Subcutaneous abdominal adipose tissue (tissue), 5 donors: Measurements from ENCODE around the gene MAP6.

Experiments
- H3K27ac ChIP-seq: one replicate; pipeline ENCODE4 v1.7.0; 2013; ENCODE audit warnings: low read depth, mild to moderate bottlenecking, inconsistent platforms, low read length, moderate library complexity
- H3K27me3 ChIP-seq, 5 donors: one replicate each; pipeline ENCODE4 v1.7.0; 2013; ENCODE audit warnings: low read length in 5 of 5, inconsistent platforms in 1 of 5; ENCODE audit not compliant: control insufficient read depth in 5 of 5, insufficient read depth in 4 of 5
- H3K36me3 ChIP-seq, 5 donors: one replicate each; pipeline ENCODE4 v1.7.0; 2013; ENCODE audit warnings: low read length in 5 of 5; ENCODE audit not compliant: control insufficient read depth in 5 of 5, insufficient read depth in 5 of 5
- H3K4me1 ChIP-seq, 5 donors: one replicate each; pipeline ENCODE4 v1.7.0; 2013; ENCODE audit warnings: low read length in 5 of 5, mild to moderate bottlenecking in 3 of 5, moderate library complexity in 1 of 5; ENCODE audit not compliant: control insufficient read depth in 5 of 5, insufficient read depth in 5 of 5
- H3K4me3 ChIP-seq, 5 donors: one replicate each; pipeline ENCODE4 v1.7.0; 2013; ENCODE audit warnings: low read length in 5 of 5, low read depth in 1 of 5
- H3K9ac ChIP-seq, 5 donors: one replicate each; pipeline ENCODE4 v1.7.0; 2013; ENCODE audit warnings: low read length in 5 of 5, mild to moderate bottlenecking in 4 of 5, moderate library complexity in 3 of 5
- H3K9me3 ChIP-seq, 5 donors: one replicate each; pipeline ENCODE4 v1.7.0; 2013; ENCODE audit warnings: low read length in 5 of 5; ENCODE audit not compliant: control insufficient read depth in 5 of 5
- donor health status: healthy.
- donor health status: healthy.
- donor health status: healthy.
- donor health status: healthy.
- donor health status: healthy.

Gene MAP6

GRCh38 chr11:75633409-75634066 lies 35.3 kb downstream of the MAP6 start:
- H3K4me3 ChIP-seq: no peak overlapping the region
- no peak overlapping the region for H3K27ac ChIP-seq
- H3K36me3 ChIP-seq: no peaks in the 10 kb centered on the region
- H3K27me3 ChIP-seq: no peaks in the 10 kb centered on the region
- no peaks in the 10 kb centered on the region for H3K9me3 ChIP-seq
- H3K4me1 ChIP-seq: peaks cover 0 to 5% (median 0%) of the 10 kb centered on the region in 5 donors
- no peak overlapping the region for H3K9ac ChIP-seq

GRCh38 chr11:75632962-75633361 lies 35.9 kb downstream of the MAP6 start:
- no peaks in the 10 kb centered on the region for H3K36me3 ChIP-seq
- H3K27me3 ChIP-seq: no peaks in the 10 kb centered on the region
- no peak overlapping the region for H3K9ac ChIP-seq
- H3K4me3 ChIP-seq: no peak overlapping the region
- no peaks in the 10 kb centered on the region for H3K9me3 ChIP-seq
- no peak overlapping the region for H3K27ac ChIP-seq
- H3K4me1 ChIP-seq: peaks cover 0 to 5% (median 0%) of the 10 kb centered on the region in 5 donors

- H3K4me3 ChIP-seq: no peak overlapping the region
- H3K9me3 ChIP-seq: no peaks in the 10 kb centered on the region
- H3K36me3 ChIP-seq: no peaks in the 10 kb centered on the region
- no peaks in the 10 kb centered on the region for H3K27me3 ChIP-seq
- no peak overlapping the region for H3K9ac ChIP-seq
- H3K4me1 ChIP-seq: peaks cover 0 to 5% (median 0%) of the 10 kb centered on the region in 5 donors
- no peak overlapping the region for H3K27ac ChIP-seq
These were observed 36.4 kb downstream of the MAP6 start for GRCh38 chr11:75632450-75632849.

GRCh38 chr11:75631086-75631730 lies 37.6 kb downstream of the MAP6 start:
- H3K36me3 ChIP-seq: no peaks in the 10 kb centered on the region
- H3K4me1 ChIP-seq: peaks cover 0 to 5% (median 0%) of the 10 kb centered on the region in 5 donors
- H3K27me3 ChIP-seq: no peaks in the 10 kb centered on the region
- no peak overlapping the region for H3K27ac ChIP-seq
- no peak overlapping the region for H3K9ac ChIP-seq
- no peak overlapping the region for H3K4me3 ChIP-seq
- H3K9me3 ChIP-seq: no peaks in the 10 kb centered on the region

GRCh38 chr11:75627906-75628668 lies 40.8 kb downstream of the MAP6 start:
- Histone ChIP-seq H3K4me3 (no peak overlapping the region), H3K9me3 (no peaks in the 10 kb centered on the region), H3K27ac (no peak overlapping the region), H3K9ac (no peak overlapping the region), H3K4me1 (no peaks in the 10 kb centered on the region), H3K36me3 (no peaks in the 10 kb centered on the region), H3K27me3 (no peaks in the 10 kb centered on the region)

GRCh38 chr11:75626889-75627529 lies 41.8 kb downstream of the MAP6 start:
- H3K27ac ChIP-seq: no peak overlapping the region

GRCh38 chr11:75625991-75626888 lies 42.6 kb downstream of the MAP6 start:
- no peaks in the 10 kb centered on the region for H3K9me3 ChIP-seq
- H3K27ac ChIP-seq: no peak overlapping the region
- no peak overlapping the region for H3K4me3 ChIP-seq
- no peak overlapping the region for H3K9ac ChIP-seq
- H3K4me1 ChIP-seq: no peaks in the 10 kb centered on the region
- H3K27me3 ChIP-seq: no peaks in the 10 kb centered on the region
- no peaks in the 10 kb centered on the region for H3K36me3 ChIP-seq

More at GRCh38 chr11:75626889-75627529, 41.8 kb downstream of the MAP6 start:
- no peak overlapping the region for H3K4me3 ChIP-seq
- no peaks in the 10 kb centered on the region for H3K4me1 ChIP-seq
- no peaks in the 10 kb centered on the region for H3K36me3 ChIP-seq
- no peaks in the 10 kb centered on the region for H3K27me3 ChIP-seq
- H3K9me3 ChIP-seq: no peaks in the 10 kb centered on the region
- H3K9ac ChIP-seq: no peak overlapping the region

GRCh38 chr11:75625021-75625420 lies 43.8 kb downstream of the MAP6 start:
- Histone ChIP-seq H3K9me3 (no peaks in the 10 kb centered on the region), H3K36me3 (no peaks in the 10 kb centered on the region), H3K4me1 (no peaks in the 10 kb centered on the region), H3K27me3 (no peaks in the 10 kb centered on the region), H3K27ac (no peak overlapping the region), H3K4me3 (no peak overlapping the region), H3K9ac (no peak overlapping the region)

- Histone ChIP-seq H3K4me1 (peaks cover 0 to 4% (median 0%) of the 10 kb centered on the region in 5 donors), H3K36me3 (no peaks in the 10 kb centered on the region), H3K4me3 (no peak overlapping the region), H3K27me3 (no peaks in the 10 kb centered on the region), H3K9me3 (peaks cover 0 to 5% (median 0%) of the 10 kb centered on the region in 5 donors), H3K27ac (no peak overlapping the region), H3K9ac (no peak overlapping the region)
These were observed 52.6 kb downstream of the MAP6 start for GRCh38 chr11:75616281-75616680.
